Vagina (tissue), 2 donors: ENCODE results near the gene KCNK2. TPM values are rescaled to one million over a fixed set of nuclear protein-coding genes. Genes with fewer than 3 reads are reported as not detected.

Experiments
- DNase-seq, 2 donors: peaks; one replicate each; pipeline ENCODE4 v3.0.0-alpha.2; 2017; ENCODE audit errors: extremely low spot score in 2 of 2
- H3K27ac ChIP-seq: fragments of 200-600 bp; sonication (generic); one replicate; pipeline ENCODE4 v1.5.1; 2019
- H3K27me3 ChIP-seq: fragments of 200-600 bp; sonication (generic); one replicate; pipeline ENCODE4 v1.5.1; 2019
- H3K36me3 ChIP-seq, 2 donors: fragments of 200-600 bp; sonication (generic); one replicate each; pipeline ENCODE4 v1.5.1; 2017 to 2019
- H3K4me1 ChIP-seq: fragments of 200-600 bp; sonication (generic); one replicate; pipeline ENCODE4 v1.5.1; 2019
- H3K4me3 ChIP-seq, 2 donors: fragments of 200-600 bp; sonication (generic); 1 replicate in 1 of 2; 2 replicates in 1 of 2; pipeline ENCODE4 v1.5.1; 2016 to 2019
- H3K9me3 ChIP-seq: fragments of 200-600 bp; sonication (generic); one replicate; pipeline ENCODE4 v1.5.1; 2019
- POLR2A ChIP-seq, 2 donors: fragments of 450-650 bp; IDR thresholded peaks; one replicate each; pipeline ENCODE4 v1.6.1; 2017; ENCODE audit warnings: antibody characterized with exemption in 2 of 2, mild to moderate bottlenecking in 2 of 2, moderate library complexity in 2 of 2
- POLR2AphosphoS5 ChIP-seq, 2 donors: sonication (generic); formaldehyde crosslinking; IDR thresholded peaks; one replicate each; pipeline ENCODE4 v1.9.0; 2017; ENCODE audit warnings: antibody characterized with exemption in 2 of 2, mild to moderate bottlenecking in 2 of 2, low read depth in 1 of 2; ENCODE audit not compliant: insufficient read depth in 1 of 2
- intact Hi-C: fragments of 100-400 bp; cut with DNase I; formaldehyde crosslinking; loops from one replicate; pipeline ENCODE4 v1.15.1; 2023
- total RNA-seq: library from RNA; depleted of rRNA; stranded (reverse); fragments of >200 nt; gene quantifications from one replicate; pipeline ENCODE4 v1.2.3, GENCODE V29; 2016
- TF ChIP-seq, protein P1 (sequence below), 3 experiments: fragments of 450-650 bp in 2 of 3; fragments of 200-600 bp in 1 of 3; sonication (generic) in 1 of 3; IDR thresholded peaks; one replicate each; pipeline ENCODE4 v1.5.1; 2017 to 2019; ENCODE audit warnings: antibody characterized with exemption in 3 of 3, mild to moderate bottlenecking in 2 of 3, moderate library complexity in 2 of 3

KCNK2 gene
- total RNA-seq, 1 donor from 2014 or later: 2.5 TPM

DNA sequence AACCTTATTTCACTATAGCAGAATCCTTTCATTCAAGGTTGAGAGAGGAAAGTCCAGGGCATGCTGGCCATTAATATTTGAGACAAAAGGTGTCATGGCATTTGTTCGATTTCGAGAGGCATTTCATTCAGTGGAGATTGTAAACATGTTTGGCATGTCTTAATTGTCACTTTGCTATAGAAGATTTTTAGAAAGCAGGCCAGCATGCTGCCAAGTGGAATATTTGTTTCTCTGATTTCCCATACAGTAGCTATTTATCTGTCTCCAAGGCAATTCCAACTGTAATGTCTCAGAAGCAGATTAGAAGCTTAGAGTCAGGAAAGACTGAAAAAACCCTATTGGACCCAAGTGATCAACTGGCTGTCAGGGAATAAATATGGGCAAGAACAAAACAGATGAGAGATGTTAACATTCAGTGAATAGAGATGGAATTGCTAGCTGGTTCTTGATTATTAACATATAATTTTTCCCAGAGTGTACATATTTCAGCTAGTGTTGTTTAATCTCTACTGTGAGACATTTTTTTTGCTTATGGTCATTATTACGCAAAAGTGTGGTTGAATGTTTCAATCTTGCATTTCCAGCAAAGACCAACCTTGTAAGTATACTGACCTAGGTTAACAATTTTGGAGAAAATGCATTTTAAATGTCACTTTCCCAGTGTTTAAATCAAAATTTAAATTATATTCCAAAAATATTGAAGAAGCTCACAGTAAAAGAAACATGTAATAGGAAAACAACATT is 174.6 kb downstream of the KCNK2 start:
- H3K9me3 ChIP-seq: no peaks in the 10 kb centered on the region
- no peaks in the 10 kb centered on the region for H3K36me3 ChIP-seq
- no peak overlapping the region for H3K27ac ChIP-seq
- H3K27me3 ChIP-seq: no peaks in the 10 kb centered on the region
- H3K4me1 ChIP-seq: no peaks in the 10 kb centered on the region
- TF ChIP-seq POLR2A (IDR thresholded peaks at IDR 0.05) (no peak), POLR2AphosphoS5 (IDR thresholded peaks at IDR 0.05; ENCODE audit: insufficient read depth in 1 of 2, low read depth in 1 of 2) (no peak)
- TF ChIP-seq, protein P1, sequence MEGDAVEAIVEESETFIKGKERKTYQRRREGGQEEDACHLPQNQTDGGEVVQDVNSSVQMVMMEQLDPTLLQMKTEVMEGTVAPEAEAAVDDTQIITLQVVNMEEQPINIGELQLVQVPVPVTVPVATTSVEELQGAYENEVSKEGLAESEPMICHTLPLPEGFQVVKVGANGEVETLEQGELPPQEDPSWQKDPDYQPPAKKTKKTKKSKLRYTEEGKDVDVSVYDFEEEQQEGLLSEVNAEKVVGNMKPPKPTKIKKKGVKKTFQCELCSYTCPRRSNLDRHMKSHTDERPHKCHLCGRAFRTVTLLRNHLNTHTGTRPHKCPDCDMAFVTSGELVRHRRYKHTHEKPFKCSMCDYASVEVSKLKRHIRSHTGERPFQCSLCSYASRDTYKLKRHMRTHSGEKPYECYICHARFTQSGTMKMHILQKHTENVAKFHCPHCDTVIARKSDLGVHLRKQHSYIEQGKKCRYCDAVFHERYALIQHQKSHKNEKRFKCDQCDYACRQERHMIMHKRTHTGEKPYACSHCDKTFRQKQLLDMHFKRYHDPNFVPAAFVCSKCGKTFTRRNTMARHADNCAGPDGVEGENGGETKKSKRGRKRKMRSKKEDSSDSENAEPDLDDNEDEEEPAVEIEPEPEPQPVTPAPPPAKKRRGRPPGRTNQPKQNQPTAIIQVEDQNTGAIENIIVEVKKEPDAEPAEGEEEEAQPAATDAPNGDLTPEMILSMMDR (IDR thresholded peaks at IDR 0.05): no peak
- intact Hi-C loops: no loop called here
- no peak for DNase-seq
- H3K4me3 ChIP-seq: no peak overlapping the region

DNA sequence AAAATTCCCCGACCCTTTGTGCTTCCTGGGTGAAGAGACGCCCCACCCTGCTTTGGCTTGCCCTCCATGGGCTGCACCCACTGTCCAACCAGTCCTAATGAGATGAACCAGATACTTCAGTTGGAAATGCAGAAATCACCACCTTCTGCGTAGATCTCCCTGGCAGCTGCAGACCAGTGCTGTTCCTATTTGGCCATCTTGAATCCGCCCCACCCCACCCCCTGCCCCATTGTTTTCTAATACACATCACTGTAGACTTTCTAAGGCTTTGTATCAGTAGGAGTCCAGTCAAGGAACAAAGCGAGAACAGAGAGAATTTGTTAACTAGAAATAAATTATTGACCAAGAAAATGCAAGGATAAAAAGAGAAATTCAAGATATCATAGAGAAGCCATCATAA is 178.2 kb downstream of the KCNK2 start:
- Histone ChIP-seq H3K4me3 (no peak overlapping the region), H3K4me1 (no peaks in the 10 kb centered on the region), H3K9me3 (no peaks in the 10 kb centered on the region), H3K27me3 (no peaks in the 10 kb centered on the region), H3K27ac (no peak overlapping the region), H3K36me3 (no peaks in the 10 kb centered on the region)
- intact Hi-C loops: no loop called here
- TF ChIP-seq POLR2A (IDR thresholded peaks at IDR 0.05) (no peak), POLR2AphosphoS5 (IDR thresholded peaks at IDR 0.05; ENCODE audit: insufficient read depth in 1 of 2, low read depth in 1 of 2) (no peak)
- TF ChIP-seq, protein P1 (IDR thresholded peaks at IDR 0.05): no peak
- no peak for DNase-seq

DNA sequence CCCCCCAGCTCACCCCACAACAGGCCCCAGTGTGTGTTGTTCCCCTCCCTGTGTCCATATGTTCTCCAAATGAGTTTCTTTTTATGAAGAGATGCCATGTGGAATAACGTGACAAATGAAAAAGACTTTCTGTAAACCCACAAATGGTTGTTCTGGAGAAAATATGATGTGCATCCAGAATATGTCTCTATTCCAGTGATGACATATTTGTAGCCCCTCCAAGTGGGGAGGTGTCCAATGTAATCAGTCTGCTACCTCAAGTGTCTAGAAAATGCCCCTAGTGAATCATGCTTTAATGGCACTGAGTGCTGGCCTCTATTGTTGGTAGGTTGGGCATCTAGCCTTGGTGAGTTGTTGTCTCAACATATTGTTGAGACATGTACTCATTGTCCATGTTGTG is 179.6 kb downstream of the KCNK2 start:
- intact Hi-C loops: no loop called here

DNA sequence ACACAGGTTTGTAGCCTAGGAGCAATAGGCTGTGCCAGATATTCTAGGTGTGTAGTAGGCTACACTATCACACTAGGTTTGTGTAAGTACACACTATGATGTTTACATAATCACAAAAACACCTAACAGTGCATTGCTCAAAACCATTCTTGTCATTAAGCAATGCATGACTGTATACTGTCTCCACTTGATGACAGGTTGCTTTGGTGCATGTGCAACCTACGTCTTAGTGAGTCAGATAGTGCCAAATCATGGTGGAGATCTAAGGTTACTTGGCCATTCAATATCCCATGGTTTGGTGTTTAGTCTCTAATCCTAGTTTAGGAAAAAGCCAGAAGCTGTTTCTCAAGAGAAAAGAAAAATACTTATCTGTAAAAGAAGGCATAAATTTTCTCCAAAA is 181.1 kb downstream of the KCNK2 start:
- no peak overlapping the region for H3K27ac ChIP-seq
- DNase-seq: no peak
- H3K4me1 ChIP-seq: no peaks in the 10 kb centered on the region
- intact Hi-C loops: no loop called here
- no peak for TF ChIP-seq POLR2AphosphoS5 (IDR thresholded peaks at IDR 0.05; ENCODE audit: insufficient read depth in 1 of 2, low read depth in 1 of 2)
- TF ChIP-seq POLR2A (IDR thresholded peaks at IDR 0.05): no peak
- TF ChIP-seq, protein P1 (IDR thresholded peaks at IDR 0.05): no peak
- no peak overlapping the region for H3K4me3 ChIP-seq
- no peaks in the 10 kb centered on the region for H3K27me3 ChIP-seq
- no peaks in the 10 kb centered on the region for H3K9me3 ChIP-seq
- H3K36me3 ChIP-seq: no peaks in the 10 kb centered on the region

More for the DNA sequence above, 179.6 kb downstream of the KCNK2 start:
- TF ChIP-seq POLR2AphosphoS5 (IDR thresholded peaks at IDR 0.05; ENCODE audit: insufficient read depth in 1 of 2, low read depth in 1 of 2): no peak
- no peak for TF ChIP-seq POLR2A (IDR thresholded peaks at IDR 0.05)
- TF ChIP-seq, protein P1 (IDR thresholded peaks at IDR 0.05): no peak
- Histone ChIP-seq H3K27ac (no peak overlapping the region), H3K4me1 (no peaks in the 10 kb centered on the region), H3K4me3 (no peak overlapping the region), H3K36me3 (no peaks in the 10 kb centered on the region), H3K27me3 (no peaks in the 10 kb centered on the region), H3K9me3 (no peaks in the 10 kb centered on the region)
- no peak for DNase-seq

DNA sequence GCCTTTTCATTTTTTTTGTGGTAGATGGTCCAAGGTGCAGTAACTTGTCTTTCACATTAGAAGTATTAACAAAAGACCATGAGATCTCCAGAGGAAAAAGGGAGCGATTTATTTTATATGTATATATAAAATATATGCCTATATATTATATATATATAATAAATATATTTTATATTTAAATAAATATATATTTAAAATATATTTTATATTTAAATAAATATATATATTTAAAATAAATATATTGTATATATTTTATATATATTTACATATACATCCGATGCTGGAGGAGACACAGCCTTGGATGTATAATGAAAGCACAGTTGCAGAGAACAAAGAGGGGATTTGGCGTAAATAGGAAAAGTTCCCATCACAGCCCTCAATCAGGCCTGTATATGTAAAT is 182.1 kb downstream of the KCNK2 start:
- H3K27ac ChIP-seq: no peak overlapping the region
- intact Hi-C loops: no loop called here
- no peak for DNase-seq
- H3K4me1 ChIP-seq: no peaks in the 10 kb centered on the region
- H3K9me3 ChIP-seq: no peaks in the 10 kb centered on the region
- H3K27me3 ChIP-seq: no peaks in the 10 kb centered on the region
- no peaks in the 10 kb centered on the region for H3K36me3 ChIP-seq
- TF ChIP-seq, protein P1 (IDR thresholded peaks at IDR 0.05): no peak
- no peak for TF ChIP-seq POLR2A (IDR thresholded peaks at IDR 0.05)
- no peak for TF ChIP-seq POLR2AphosphoS5 (IDR thresholded peaks at IDR 0.05; ENCODE audit: insufficient read depth in 1 of 2, low read depth in 1 of 2)
- no peak overlapping the region for H3K4me3 ChIP-seq
